A549 treated with ZK216348 at 1 μM for 4 hours (cell line): ENCODE measurements around the gene SLC13A3. TPM values are rescaled to one million over a fixed set of nuclear protein-coding genes. Genes with fewer than 3 reads are reported as not detected.

Source experiments
- total RNA-seq: library from RNA; stranded (reverse); fragments of 200-300 nt; extraction: Qiagen RNA extraction; gene quantifications from 5 replicates; pipeline ENCODE4 v1.2.3, GENCODE V29; 2022; ENCODE audit warnings: low read depth

The SLC13A3 gene
- total RNA-seq, result 0.21 TPM in 1 of 5 replicates, not detected in the others

GRCh38 chr20:46651091-46651962 lies at the start of gene SLC13A3:
SLC13A3 (minus strand) TSS chr20:46651459; CDS start chr20:46651421, 38 bp downstream.

GRCh38 chr20:46689082-46689753 lies 38.0 kb upstream of the SLC13A3 start, which contains the start of gene TP53RK:
TP53RK (minus strand) TSS chr20:46689444; CDS start chr20:46689414, 30 bp downstream.

GRCh38 chr20:46550461-46550860 lies 100.8 kb downstream of the SLC13A3 start, which contains the start of gene OCSTAMP:
OCSTAMP (minus strand) TSS chr20:46550654; CDS start chr20:46550560, 94 bp downstream.

GRCh38 chr20:46512943-46513844 lies 138.1 kb downstream of the SLC13A3 start, which contains the start of gene ZNF334:
ZNF334 (minus strand) TSS chr20:46513559; CDS start chr20:46512102, 1,457 bp downstream.

Other genes with a start within 250 kb of the SLC13A3 start
- 19.3 to 22.8 TPM (median 19.9 TPM) in 5 replicates for gene ELMO2, start 244.8 kb downstream of the SLC13A3 start, total RNA-seq
- gene ZNF334, start 137.9 kb downstream of the SLC13A3 start, total RNA-seq, result not detected in 5 replicates
- not detected in 5 replicates for gene OCSTAMP, start 100.8 kb downstream of the SLC13A3 start, total RNA-seq
- gene TP53RK, start 38.0 kb upstream of the SLC13A3 start, total RNA-seq, result 11.9 to 14.1 TPM (median 13.4 TPM) in 5 replicates
- gene SLC2A10, start 58.2 kb upstream of the SLC13A3 start, total RNA-seq, result not detected in 5 replicates
- 2.4 to 3.8 TPM (median 2.6 TPM) in 5 replicates for gene EYA2, start 243.4 kb upstream of the SLC13A3 start, total RNA-seq